Breast epithelium (tissue), 3 donors: Measurements from ENCODE around the gene CHIT1.

ENCODE experiments used
- CTCF ChIP-seq, 3 donors: fragments of 450-650 bp; IDR thresholded peaks; one replicate each; pipeline ENCODE4 v1.5.1; 2016 to 2017; ENCODE audit warnings: antibody characterized with exemption in 3 of 3, mild to moderate bottlenecking in 3 of 3, moderate library complexity in 3 of 3
- POLR2A ChIP-seq: fragments of 450-650 bp; IDR thresholded peaks from one replicate; pipeline ENCODE4 v1.6.1; 2016; ENCODE audit warnings: antibody characterized with exemption, mild to moderate bottlenecking, moderate library complexity
- POLR2AphosphoS5 ChIP-seq, 3 donors: sonication (generic); formaldehyde crosslinking; IDR thresholded peaks; one replicate each; pipeline ENCODE4 v1.6.1; 2017; ENCODE audit warnings: antibody characterized with exemption in 3 of 3

GRCh38 chr1:203197625-203198024 is 31.8 kb downstream of the CHIT1 start:
- TF ChIP-seq CTCF (IDR thresholded peaks at IDR 0.05) (no peak), POLR2A (no peak), POLR2AphosphoS5 (IDR thresholded peaks at IDR 0.05) (no peak)
